IPS DF 6.9 (cell line): ENCODE data around the gene USP48.

Source experiments
- DNase-seq: peaks from one replicate; pipeline ENCODE4 v3.0.0-alpha.2; 2013; ENCODE audit warnings: low read depth, low spot score
- H3K27ac ChIP-seq: one replicate; pipeline ENCODE4 v1.5.1; 2013; ENCODE audit warnings: low read length, control low read depth
- H3K27me3 ChIP-seq: 2 replicates; pipeline ENCODE4 v1.6.1; 2013; ENCODE audit warnings: mild to moderate bottlenecking, low read length; ENCODE audit not compliant: control insufficient read depth, insufficient read depth
- H3K36me3 ChIP-seq: 2 replicates; pipeline ENCODE4 v1.6.1; 2013; ENCODE audit warnings: low read length; ENCODE audit not compliant: control insufficient read depth, insufficient read depth
- H3K4me1 ChIP-seq: 2 replicates; pipeline ENCODE4 v1.6.1; 2013; ENCODE audit warnings: low read length; ENCODE audit not compliant: control insufficient read depth, insufficient read depth
- H3K4me3 ChIP-seq: 2 replicates; pipeline ENCODE4 v1.5.1; 2013; ENCODE audit warnings: mild to moderate bottlenecking, low read length
- H3K9me3 ChIP-seq: 2 replicates; pipeline ENCODE4 v1.6.1; 2013; ENCODE audit warnings: low read length, inconsistent platforms; ENCODE audit not compliant: control insufficient read depth, insufficient read depth
- WGBS: extraction: QIAGEN DNeasy Blood & Tissue Kit; methylation state at CpG from one replicate; pipeline ENCODE4 v1.1.7; 2013; ENCODE audit warnings: mixed read lengths, missing lambda C conversion rate; ENCODE audit not compliant: insufficient read length, insufficient coverage; 5-methylcytosine and 5-hydroxymethylcytosine counted together

USP48 gene

GRCh38 chr1:21670059-21670881, 112.7 kb downstream of the USP48 start:
- Histone ChIP-seq H3K4me3 (no peak overlapping the region; the same call in 1 of the 2 replicates), H3K36me3 (no peaks in the 10 kb centered on the region)

DNA sequence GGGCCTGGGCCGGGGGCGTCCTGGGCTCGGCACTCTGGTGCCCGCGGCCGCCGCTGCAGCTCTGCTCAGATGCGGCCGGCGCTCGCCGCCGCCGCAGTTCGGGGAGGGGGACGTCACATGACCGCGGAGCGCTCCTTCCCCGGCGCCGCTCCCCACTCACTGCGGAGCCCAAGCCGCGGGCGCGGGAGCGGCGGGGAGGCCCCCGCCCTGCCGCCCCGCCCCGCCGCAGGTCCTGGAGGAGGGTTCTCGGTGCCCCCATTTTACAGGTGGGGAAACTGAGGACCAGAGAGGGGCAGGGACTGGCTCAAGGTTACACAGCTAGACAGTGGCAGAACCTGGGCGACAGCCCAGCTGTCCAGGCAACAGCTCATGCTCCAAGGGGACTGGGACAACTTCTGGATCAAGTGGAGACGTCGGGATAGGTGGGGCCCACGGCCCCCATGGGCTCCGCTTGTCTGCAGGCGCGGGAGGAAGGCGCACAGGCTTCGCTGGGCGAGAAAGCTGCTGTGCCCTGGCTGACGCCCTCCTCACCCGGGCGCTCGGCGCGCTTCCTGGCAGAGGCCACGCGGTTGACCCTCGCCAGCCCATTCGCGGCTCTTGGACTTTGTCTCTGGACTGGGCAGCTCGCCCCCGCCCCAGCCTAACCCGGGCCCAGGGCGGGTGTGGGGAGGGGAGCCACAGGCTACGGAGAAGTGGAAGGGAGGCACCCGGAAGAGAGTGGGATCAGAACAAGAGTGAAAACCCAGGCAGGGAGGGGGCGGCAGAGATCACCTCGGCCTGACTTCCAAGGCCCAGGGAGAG, 113.5 kb downstream of the USP48 start, which contains the start of gene RAP1GAP:
Gene RAP1GAP (minus strand): TSS at position 100 of the 801 bp plus-strand sequence. CDS start 49,325 bp downstream, outside the sequence.
- Histone ChIP-seq H3K4me1 (no peaks in the 10 kb centered on the region; the same call in none of the 2 replicates), H3K4me3 (peak within 1 kb of the TSS; percentile 76), H3K27me3 (no peaks in the 10 kb centered on the region; the same call in 1 of the 2 replicates), H3K9me3 (no peaks in the 10 kb centered on the region), H3K27ac (no peak within 1 kb of the TSS), H3K36me3 (no peaks in the 10 kb centered on the region)
- no CpG with 5 or more reads among the region's 64 CpGs for WGBS
- no peak for DNase-seq

More at GRCh38 chr1:21670059-21670881, 112.7 kb downstream of the USP48 start:
- Histone ChIP-seq H3K27ac (no peak overlapping the region), H3K9me3 (no peaks in the 10 kb centered on the region), H3K4me1 (no peaks in the 10 kb centered on the region; the same call in none of the 2 replicates), H3K27me3 (no peaks in the 10 kb centered on the region; the same call in 1 of the 2 replicates)
- WGBS, result no CpG with 5 or more reads among the region's 16 CpGs
- DNase-seq, result no peak

DNA sequence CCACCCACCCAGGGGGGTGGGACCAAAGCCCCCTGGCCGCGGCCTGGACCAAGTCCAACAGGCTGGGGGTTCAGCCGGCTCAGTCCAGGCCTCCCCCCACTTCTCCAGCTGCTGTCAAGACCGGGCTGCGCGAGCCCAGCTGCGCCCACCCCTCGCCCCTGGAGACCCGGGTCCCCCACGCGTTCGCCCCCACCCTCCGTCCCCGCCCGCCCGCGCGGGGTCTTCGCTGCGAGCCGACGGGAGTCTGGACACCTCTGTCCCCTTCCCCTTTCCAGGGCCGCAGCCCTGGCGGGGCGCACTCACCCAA, 114.0 kb downstream of the USP48 start:
- no peaks in the 10 kb centered on the region; the same call in none of the 2 replicates for H3K4me1 ChIP-seq
- no peaks in the 10 kb centered on the region for H3K9me3 ChIP-seq
- no peak for DNase-seq
- H3K27ac ChIP-seq, result no peak overlapping the region
- peak overlapping the region; percentile 76 for H3K4me3 ChIP-seq
- WGBS, result no CpG with 5 or more reads among the region's 25 CpGs
- H3K27me3 ChIP-seq, result no peaks in the 10 kb centered on the region; the same call in 1 of the 2 replicates
- H3K36me3 ChIP-seq, result no peaks in the 10 kb centered on the region

- H3K27ac ChIP-seq, result no peak overlapping the region
- DNase-seq, result no peak
- no CpG with 5 or more reads among the region's 33 CpGs for WGBS
Observed at GRCh38 chr1:21668232-21668950, 114.6 kb downstream of the USP48 start.

GRCh38 chr1:21667348-21668231, 115.4 kb downstream of the USP48 start:
- H3K27me3 ChIP-seq, result no peaks in the 10 kb centered on the region; the same call in 1 of the 2 replicates
- H3K4me1 ChIP-seq, result no peaks in the 10 kb centered on the region; the same call in none of the 2 replicates
- H3K4me3 ChIP-seq, result no peak overlapping the region
- no CpG with 5 or more reads among the region's 11 CpGs for WGBS
- DNase-seq, result no peak
- no peaks in the 10 kb centered on the region for H3K36me3 ChIP-seq
- no peak overlapping the region for H3K27ac ChIP-seq
- H3K9me3 ChIP-seq, result no peaks in the 10 kb centered on the region

More at GRCh38 chr1:21668232-21668950, 114.6 kb downstream of the USP48 start:
- no peaks in the 10 kb centered on the region for H3K9me3 ChIP-seq
- H3K36me3 ChIP-seq, result no peaks in the 10 kb centered on the region
- peak overlapping the region; percentile 76; the same call in 1 of the 2 replicates for H3K4me3 ChIP-seq
- H3K27me3 ChIP-seq, result no peaks in the 10 kb centered on the region; the same call in 1 of the 2 replicates
- H3K4me1 ChIP-seq, result no peaks in the 10 kb centered on the region; the same call in none of the 2 replicates

DNA sequence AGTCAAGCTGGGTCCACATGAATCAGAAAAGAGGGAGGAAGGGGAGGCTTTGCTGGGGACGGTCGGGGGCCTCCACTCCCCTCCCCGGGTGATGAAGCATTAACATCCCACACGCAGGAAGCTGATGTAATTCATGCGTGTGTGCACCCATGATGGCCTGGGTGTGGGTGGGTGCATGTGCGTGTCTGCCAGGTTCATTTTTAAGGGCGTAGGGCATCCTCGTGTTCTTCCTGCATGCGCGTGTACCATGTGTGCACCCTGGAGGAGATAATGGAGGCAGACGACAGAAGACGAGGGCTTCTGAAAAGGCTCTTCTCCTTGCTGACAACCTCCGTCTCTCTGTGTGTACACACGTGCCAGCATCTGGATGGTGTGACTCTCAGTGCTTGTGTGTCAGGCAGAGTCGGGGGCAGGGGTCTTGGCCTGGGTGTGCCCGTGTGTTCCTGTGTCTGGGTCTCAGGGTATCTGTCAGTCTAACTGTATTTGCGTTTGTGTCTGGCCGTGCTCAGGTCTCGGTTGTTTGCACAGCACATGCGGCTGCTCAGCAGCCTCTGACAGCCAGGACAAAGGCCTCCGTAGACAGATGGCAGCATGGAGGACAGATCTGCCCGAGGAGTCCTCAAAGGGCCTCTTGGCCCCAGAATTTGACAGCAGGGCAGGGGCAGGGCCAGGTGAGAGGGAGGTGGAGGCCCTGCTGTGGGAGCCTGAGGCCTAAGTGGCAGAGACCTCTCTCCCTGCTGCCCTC, 116.2 kb downstream of the USP48 start:
- no CpG with 5 or more reads among the region's 22 CpGs for WGBS
- H3K4me3 ChIP-seq, result no peak overlapping the region
- H3K27me3 ChIP-seq, result no peaks in the 10 kb centered on the region; the same call in 1 of the 2 replicates
- no peaks in the 10 kb centered on the region; the same call in 1 of the 2 replicates for H3K4me1 ChIP-seq
- DNase-seq, result no peak
- H3K27ac ChIP-seq, result no peak overlapping the region
- H3K9me3 ChIP-seq, result no peaks in the 10 kb centered on the region
- no peaks in the 10 kb centered on the region for H3K36me3 ChIP-seq

DNA sequence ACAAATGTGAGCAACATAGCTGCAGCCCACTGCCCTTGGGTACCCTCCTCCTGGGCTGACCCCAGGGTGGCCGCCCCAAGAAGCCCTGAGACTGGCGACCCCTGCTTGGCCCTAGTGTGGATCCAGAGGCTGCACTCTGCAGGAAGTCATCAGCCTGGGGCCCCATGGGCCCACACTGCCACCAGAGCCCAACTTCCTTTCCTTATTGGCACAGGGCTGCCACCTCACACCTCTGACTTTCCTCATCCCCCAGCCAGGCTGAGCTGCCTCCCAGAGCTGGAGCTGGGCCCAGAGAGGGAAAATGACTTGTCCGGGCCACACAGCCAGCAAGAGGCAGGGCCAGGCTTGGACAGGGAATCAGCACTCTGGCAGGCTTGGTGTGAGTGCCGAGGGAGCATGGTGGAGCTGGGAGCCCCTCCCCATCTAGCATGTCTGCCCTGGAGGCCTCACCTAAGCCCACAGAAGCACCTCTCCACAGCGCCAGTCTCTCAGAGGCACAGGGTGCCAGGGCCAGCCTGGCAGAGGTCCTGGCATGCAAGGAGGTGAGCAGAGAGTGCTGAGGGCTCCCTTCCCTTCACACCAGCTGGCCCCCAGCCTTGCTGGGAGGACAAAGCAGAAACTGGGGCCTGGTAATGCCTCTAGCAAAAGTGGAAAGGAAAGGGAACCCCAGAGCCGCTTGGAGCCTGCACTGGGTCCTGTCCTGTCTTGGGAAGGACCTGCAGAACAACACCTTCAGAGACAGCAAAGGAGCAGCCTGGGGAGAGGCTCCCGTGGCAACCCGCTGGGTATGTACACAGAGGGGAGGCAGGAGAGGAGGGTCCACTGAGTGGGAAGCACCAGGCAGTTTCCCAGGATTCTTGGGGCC, 117.0 kb downstream of the USP48 start:
- Histone ChIP-seq H3K9me3 (no peaks in the 10 kb centered on the region), H3K36me3 (no peaks in the 10 kb centered on the region), H3K27me3 (no peaks in the 10 kb centered on the region; the same call in 1 of the 2 replicates), H3K4me1 (no peaks in the 10 kb centered on the region; the same call in 1 of the 2 replicates), H3K4me3 (no peak overlapping the region), H3K27ac (no peak overlapping the region)
- no CpG with 5 or more reads among the region's 8 CpGs for WGBS
- DNase-seq, result no peak

GRCh38 chr1:21664806-21665588, 118.0 kb downstream of the USP48 start:
- no peaks in the 10 kb centered on the region for H3K9me3 ChIP-seq
- H3K27me3 ChIP-seq, result peaks cover 3% of the 10 kb centered on the region; the same call in 1 of the 2 replicates
- no peak overlapping the region for H3K27ac ChIP-seq
- no peak for DNase-seq
- no peak overlapping the region for H3K4me3 ChIP-seq
- H3K4me1 ChIP-seq, result no peaks in the 10 kb centered on the region; the same call in 1 of the 2 replicates
- WGBS, result no CpG with 5 or more reads among the region's 10 CpGs
- no peaks in the 10 kb centered on the region for H3K36me3 ChIP-seq
